AG04449 (cell line): ENCODE data around the gene BRINP3.
A peak's percentile ranks its signal among the peaks of the same experiment; 100 is the strongest.

ENCODE experiments used
- CTCF ChIA-PET: fragments of 350-600 bp; formaldehyde crosslinking; extraction: SDS; loops from one replicate; lab custom pipeline; 2021; ENCODE audit warnings: antibody characterized with exemption; lab: Yijun Ruan, JAX
- POLR2A ChIA-PET: fragments of 400-600, 350-600 bp; formaldehyde crosslinking; extraction: SDS; loops from one replicate; lab custom pipeline; 2020; ENCODE audit warnings: antibody characterized with exemption, inconsistent platforms; lab: Yijun Ruan, JAX
- DNase-seq: peaks from one replicate; pipeline ENCODE4 v3.0.0-alpha.2; 2010; ENCODE audit warnings: low read depth, low spot score
- H3K4me3 ChIP-seq: 2 replicates; pipeline ENCODE4 v1.5.1; 2011; ENCODE audit warnings: low read depth, mild to moderate bottlenecking, control low read depth, low read length
- TF ChIP-seq, protein P1 (sequence below): IDR thresholded peaks from one replicate; pipeline ENCODE4 v1.5.1; 2011; ENCODE audit warnings: mild to moderate bottlenecking, moderate library complexity, low read length, control low read depth, inconsistent platforms; ENCODE audit not compliant: insufficient read depth; ENCODE audit errors: missing control alignments

The BRINP3 gene

GRCh38 chr1:190244406-190244805 is 233.3 kb downstream of the BRINP3 start:
- CTCF ChIA-PET = no interaction called here
- H3K4me3 ChIP-seq = no peak overlapping the region
- no peak for DNase-seq
- TF ChIP-seq, protein P1, sequence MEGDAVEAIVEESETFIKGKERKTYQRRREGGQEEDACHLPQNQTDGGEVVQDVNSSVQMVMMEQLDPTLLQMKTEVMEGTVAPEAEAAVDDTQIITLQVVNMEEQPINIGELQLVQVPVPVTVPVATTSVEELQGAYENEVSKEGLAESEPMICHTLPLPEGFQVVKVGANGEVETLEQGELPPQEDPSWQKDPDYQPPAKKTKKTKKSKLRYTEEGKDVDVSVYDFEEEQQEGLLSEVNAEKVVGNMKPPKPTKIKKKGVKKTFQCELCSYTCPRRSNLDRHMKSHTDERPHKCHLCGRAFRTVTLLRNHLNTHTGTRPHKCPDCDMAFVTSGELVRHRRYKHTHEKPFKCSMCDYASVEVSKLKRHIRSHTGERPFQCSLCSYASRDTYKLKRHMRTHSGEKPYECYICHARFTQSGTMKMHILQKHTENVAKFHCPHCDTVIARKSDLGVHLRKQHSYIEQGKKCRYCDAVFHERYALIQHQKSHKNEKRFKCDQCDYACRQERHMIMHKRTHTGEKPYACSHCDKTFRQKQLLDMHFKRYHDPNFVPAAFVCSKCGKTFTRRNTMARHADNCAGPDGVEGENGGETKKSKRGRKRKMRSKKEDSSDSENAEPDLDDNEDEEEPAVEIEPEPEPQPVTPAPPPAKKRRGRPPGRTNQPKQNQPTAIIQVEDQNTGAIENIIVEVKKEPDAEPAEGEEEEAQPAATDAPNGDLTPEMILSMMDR = no peak
- POLR2A ChIA-PET = no interaction called here

GRCh38 chr1:190243056-190243455 is 234.6 kb downstream of the BRINP3 start:
- DNase-seq = no peak
- ChIA-PET CTCF (no interaction called here), POLR2A (no interaction called here)
- TF ChIP-seq, protein P1 = no peak
- H3K4me3 ChIP-seq = no peak overlapping the region

GRCh38 chr1:190226006-190226405 is 251.7 kb downstream of the BRINP3 start:
- no peak overlapping the region for H3K4me3 ChIP-seq
- no peak for DNase-seq
- CTCF ChIA-PET = no interaction called here
- POLR2A ChIA-PET = no interaction called here
- TF ChIP-seq, protein P1 = no peak

DNA sequence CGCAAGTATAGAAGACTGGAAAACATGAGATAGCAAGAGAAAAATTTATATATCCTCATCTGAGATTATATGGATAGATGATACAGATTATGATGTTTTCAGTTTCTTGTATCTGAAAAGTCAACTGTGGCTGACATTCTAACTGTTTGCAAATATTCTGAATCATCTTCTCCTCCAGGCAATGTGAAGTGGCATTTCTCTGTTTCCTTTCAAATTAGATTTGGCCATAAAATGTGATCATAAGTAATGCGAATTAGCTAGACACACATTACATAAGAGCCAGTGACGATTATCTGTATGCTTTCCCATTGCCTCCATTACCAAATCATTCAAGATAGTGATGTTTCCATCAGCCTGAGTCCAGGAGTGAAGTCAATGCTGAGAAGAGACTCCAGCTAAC is 265.2 kb downstream of the BRINP3 start:
- POLR2A ChIA-PET = no interaction called here
- no peak for DNase-seq
- no peak overlapping the region for H3K4me3 ChIP-seq
- TF ChIP-seq, protein P1 = no peak
- CTCF ChIA-PET = no interaction called here

DNA sequence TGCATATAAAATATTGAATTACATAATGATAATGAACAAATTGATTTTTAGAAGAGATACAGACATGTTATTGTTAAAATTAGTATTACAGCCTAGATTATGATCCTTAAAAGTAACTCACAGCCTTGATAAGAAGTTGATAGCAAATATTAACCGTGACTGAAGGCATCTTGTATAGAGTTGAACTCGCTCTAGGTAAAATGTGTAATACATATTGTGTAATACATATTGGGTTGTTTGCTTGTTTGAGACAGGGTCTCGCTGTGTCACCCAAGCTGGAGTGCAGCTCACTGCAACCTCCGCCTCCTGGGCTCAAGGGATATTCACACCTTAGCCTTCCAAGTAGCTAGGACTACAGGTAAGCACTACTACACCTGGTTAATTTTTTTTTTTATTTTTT is 269.9 kb downstream of the BRINP3 start:
- CTCF ChIA-PET = no interaction called here
- H3K4me3 ChIP-seq = no peak overlapping the region
- no peak for DNase-seq
- TF ChIP-seq, protein P1 = no peak
- POLR2A ChIA-PET = no interaction called here

- POLR2A ChIA-PET = no interaction called here
- CTCF ChIA-PET = no interaction called here
- peak; percentile 7 for DNase-seq
- H3K4me3 ChIP-seq = no peak overlapping the region
- TF ChIP-seq, protein P1 = no peak
These were observed 272.0 kb downstream of the BRINP3 start for GRCh38 chr1:190205713-190206112.
